Epithelial cell of esophagus (primary cell): ENCODE measurements around the gene GPR143.
"Not testable (repeated sequence)": the region's sequence is repeated elsewhere in the genome, so short reads cannot be mapped to it uniquely, and the experiment has no call there.

Experiments used
- DNase-seq: peaks from one replicate; pipeline ENCODE4 v3.0.0; 2010; ENCODE audit warnings: low read depth
- H3K4me3 ChIP-seq: 2 replicates; pipeline ENCODE4 v1.5.1; 2011; ENCODE audit warnings: mild to moderate bottlenecking, low read length, control low read depth
- CTCF ChIP-seq: IDR thresholded peaks from 2 replicates; pipeline ENCODE4 v1.5.1; 2011; ENCODE audit warnings: low read depth, mild to moderate bottlenecking, low read length, control low read depth, inconsistent platforms; ENCODE audit not compliant: insufficient read depth; ENCODE audit errors: missing control alignments

Gene GPR143

GRCh38 chrX:9785944-9786797 is 20.5 kb upstream of the GPR143 start, which contains the start of gene SHROOM2:
TSS of gene SHROOM2 (plus strand) at chrX:9786429. CDS start at chrX:9786546, 117 bp downstream.
- TF ChIP-seq CTCF, result no peak
- DNase-seq, result peak; percentile 7
- peak within 1 kb of the TSS; percentile 54 for H3K4me3 ChIP-seq

- peak overlapping the region; percentile 25 for H3K4me3 ChIP-seq
- peak; percentile 2 for DNase-seq
- TF ChIP-seq CTCF, result no peak
Measured at GRCh38 chrX:9785254-9785943, 19.8 kb upstream of the GPR143 start.

- no peak overlapping the region for H3K4me3 ChIP-seq
- TF ChIP-seq CTCF, result no peak
Measured at GRCh38 chrX:9784332-9784731, 18.7 kb upstream of the GPR143 start.

GRCh38 chrX:9781941-9782340 is 16.3 kb upstream of the GPR143 start:
- no peak overlapping the region for H3K4me3 ChIP-seq
- DNase-seq, result no peak
- TF ChIP-seq CTCF, result no peak

More at GRCh38 chrX:9784332-9784731, 18.7 kb upstream of the GPR143 start:
- DNase-seq, result no peak

DNA sequence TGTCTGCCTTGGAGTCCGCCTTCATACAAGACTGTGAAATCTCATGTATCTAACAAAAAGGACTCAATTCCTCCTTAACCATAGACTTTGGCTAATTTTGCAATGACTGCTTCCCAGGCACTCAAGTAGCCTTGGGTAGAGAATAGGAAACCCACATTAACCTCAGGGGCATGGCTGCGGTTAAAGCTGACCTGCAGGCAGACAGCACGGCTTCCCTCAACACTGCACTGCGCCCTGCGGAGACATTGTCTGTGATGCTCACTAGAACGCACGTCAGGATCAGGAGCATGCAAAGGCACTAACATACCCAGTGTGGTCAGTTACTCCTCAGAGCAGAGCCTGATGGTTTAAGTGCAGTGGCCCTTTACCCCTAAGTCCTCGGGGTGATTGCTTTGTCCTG is 10.3 kb upstream of the GPR143 start:
- no peak for TF ChIP-seq CTCF
- no peak for DNase-seq
- H3K4me3 ChIP-seq, result no peak overlapping the region

DNA sequence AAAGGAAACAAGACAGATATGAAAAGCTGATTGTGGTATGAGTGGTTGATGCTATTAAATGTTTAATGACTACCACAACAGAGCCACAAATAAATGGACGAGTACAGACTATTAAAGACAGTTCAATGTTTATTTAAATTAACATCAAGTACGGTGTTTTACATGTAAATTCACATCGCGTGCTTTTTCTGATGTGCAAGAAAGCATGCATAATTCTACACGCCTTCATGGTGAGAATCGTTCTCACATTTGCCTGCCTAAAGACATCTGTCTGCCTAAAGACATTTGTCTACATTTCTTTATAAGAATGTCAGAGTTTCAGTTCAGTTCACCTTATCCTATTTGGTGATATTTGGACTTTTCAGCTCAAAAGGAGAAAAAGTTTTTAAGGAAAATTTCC is 7.3 kb upstream of the GPR143 start:
- no peak for TF ChIP-seq CTCF
- DNase-seq, result no peak
- no peak overlapping the region for H3K4me3 ChIP-seq

GRCh38 chrX:9770319-9770718 is 4.7 kb upstream of the GPR143 start:
- no peak overlapping the region for H3K4me3 ChIP-seq
- DNase-seq, result peak; percentile 64
- no peak for TF ChIP-seq CTCF

- not testable (repeated sequence) for DNase-seq, H3K4me3 ChIP-seq
Measured at GRCh38 chrX:9768321-9768839, 2.7 kb upstream of the GPR143 start.
